Limb (tissue), 2 donors: ENCODE measurements around the gene FCRLA.

Experiments used
- DNase-seq, 2 donors: peaks; one replicate each; pipeline ENCODE4 v3.0.0-alpha.2; 2016; ENCODE audit errors: extremely low spot score in 2 of 2

Gene FCRLA

GRCh38 chr1:161731981-161732718, 25.1 kb downstream of the FCRLA start:
- no peak for DNase-seq

- no peak for DNase-seq
These were observed 26.5 kb downstream of the FCRLA start for GRCh38 chr1:161733526-161733925.

GRCh38 chr1:161735837-161736236, 28.8 kb downstream of the FCRLA start:
- no peak for DNase-seq

GRCh38 chr1:161736335-161736969, 29.4 kb downstream of the FCRLA start:
- DNase-seq, result no peak

GRCh38 chr1:161737625-161738024, 30.6 kb downstream of the FCRLA start:
- no peak for DNase-seq

- DNase-seq, result no peak
These were observed 31.7 kb downstream of the FCRLA start for GRCh38 chr1:161738627-161739287.

- no peak for DNase-seq
These were observed 33.0 kb downstream of the FCRLA start for GRCh38 chr1:161739865-161740566.

GRCh38 chr1:161740921-161741320, 33.9 kb downstream of the FCRLA start:
- DNase-seq, result no peak

GRCh38 chr1:161743231-161743630, 36.2 kb downstream of the FCRLA start:
- no peak for DNase-seq

- DNase-seq, result no peak
These were observed 40.8 kb downstream of the FCRLA start for GRCh38 chr1:161747801-161748200.

- peak; percentile 95 to 98 for DNase-seq
These were observed 42.7 kb downstream of the FCRLA start, which contains the start of gene DUSP12 for GRCh38 chr1:161749509-161750407. DUSP12 (plus strand) TSS chr1:161749786; CDS start chr1:161749802, 16 bp downstream.

GRCh38 chr1:161763522-161764098, 56.6 kb downstream of the FCRLA start:
- no peak for DNase-seq
